Kidney tubule cell (primary cell): ENCODE measurements around the gene FOXP1.
A peak's percentile ranks its signal among the peaks of the same experiment; 100 is the strongest.

Source experiments
- DNase-seq: peaks from one replicate; pipeline ENCODE4 v3.0.0-alpha.2; 2018; ENCODE audit warnings: low spot score

Gene FOXP1

GRCh38 chr3:71077070-71077469 is 506.5 kb downstream of the FOXP1 start:
- DNase-seq: no peak

GRCh38 chr3:71076361-71077002 is 507.0 kb downstream of the FOXP1 start:
- peak; percentile 28 for DNase-seq

DNA sequence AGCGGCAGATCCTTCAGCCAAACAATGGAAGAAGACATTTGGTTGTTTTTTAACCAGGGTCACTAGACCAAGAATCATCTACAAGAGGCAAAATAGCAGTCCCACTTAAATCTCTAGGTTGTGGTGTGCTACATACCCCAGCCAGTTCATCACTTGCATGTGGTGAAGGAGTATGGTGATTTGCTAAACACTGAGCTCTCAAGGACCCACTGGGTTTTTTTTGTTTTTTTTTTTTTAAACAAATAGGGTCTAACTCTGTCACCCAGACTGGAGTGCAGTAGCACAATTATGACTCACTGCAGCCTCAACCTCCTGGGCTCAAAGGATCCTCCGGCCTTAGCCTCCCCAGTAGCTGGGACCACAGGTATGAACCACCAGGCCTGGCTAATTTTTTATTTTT is 508.0 kb downstream of the FOXP1 start:
- DNase-seq: peak; percentile 28

- peak; percentile 25 for DNase-seq
These were observed 509.1 kb downstream of the FOXP1 start for GRCh38 chr3:71074423-71074822.

GRCh38 chr3:71072986-71073385 is 510.5 kb downstream of the FOXP1 start:
- DNase-seq: no peak

- no peak for DNase-seq
These were observed 511.2 kb downstream of the FOXP1 start for GRCh38 chr3:71072287-71072686.

DNA sequence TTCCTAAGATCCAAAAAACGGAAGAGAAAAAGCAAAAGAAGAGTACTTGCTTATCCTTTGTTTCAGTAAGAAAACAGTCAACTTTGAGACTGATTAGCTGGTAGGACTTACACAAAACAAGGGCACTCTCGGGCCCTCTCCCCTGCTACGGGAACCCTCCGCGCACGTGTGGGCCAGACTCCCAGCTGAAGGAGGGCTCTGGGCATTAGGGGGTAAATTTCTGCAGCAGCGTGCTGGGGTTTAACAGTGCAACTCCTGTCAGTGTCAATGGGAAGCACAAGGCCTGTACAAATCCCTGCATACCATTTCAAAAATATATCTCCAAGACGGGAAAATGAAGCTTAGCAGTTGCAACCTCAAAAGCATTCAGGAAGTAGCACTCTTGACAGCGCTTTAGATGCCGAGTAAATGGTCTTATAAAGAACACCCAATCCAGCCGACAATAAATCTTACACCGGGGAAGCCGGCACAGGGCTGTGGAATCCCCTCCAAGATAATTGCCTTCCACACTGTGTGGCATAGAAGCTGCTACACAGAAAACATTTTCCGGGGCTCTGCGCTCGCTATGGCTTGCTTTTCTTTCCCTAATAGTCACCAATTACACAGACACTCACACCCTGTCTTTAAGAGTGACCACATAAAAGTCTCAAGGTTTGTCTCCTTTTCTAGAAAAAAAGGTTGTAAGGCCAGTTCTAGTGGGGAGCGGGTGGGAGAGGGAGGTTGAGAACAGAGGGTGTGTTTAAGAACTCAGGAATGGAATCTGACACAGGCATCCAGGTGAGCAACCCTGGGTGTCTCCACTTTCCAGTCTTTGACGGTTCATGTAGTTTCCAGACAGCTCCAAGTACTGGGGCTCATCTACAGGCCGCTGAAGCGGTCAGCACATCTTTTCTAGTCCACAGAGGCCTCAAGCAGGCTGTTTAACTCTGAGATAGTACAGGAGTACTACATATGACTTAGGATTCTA is 512.7 kb downstream of the FOXP1 start:
- DNase-seq: peak; percentile 47

- DNase-seq: peak; percentile 37
These were observed 513.7 kb downstream of the FOXP1 start for GRCh38 chr3:71069797-71070196.

DNA sequence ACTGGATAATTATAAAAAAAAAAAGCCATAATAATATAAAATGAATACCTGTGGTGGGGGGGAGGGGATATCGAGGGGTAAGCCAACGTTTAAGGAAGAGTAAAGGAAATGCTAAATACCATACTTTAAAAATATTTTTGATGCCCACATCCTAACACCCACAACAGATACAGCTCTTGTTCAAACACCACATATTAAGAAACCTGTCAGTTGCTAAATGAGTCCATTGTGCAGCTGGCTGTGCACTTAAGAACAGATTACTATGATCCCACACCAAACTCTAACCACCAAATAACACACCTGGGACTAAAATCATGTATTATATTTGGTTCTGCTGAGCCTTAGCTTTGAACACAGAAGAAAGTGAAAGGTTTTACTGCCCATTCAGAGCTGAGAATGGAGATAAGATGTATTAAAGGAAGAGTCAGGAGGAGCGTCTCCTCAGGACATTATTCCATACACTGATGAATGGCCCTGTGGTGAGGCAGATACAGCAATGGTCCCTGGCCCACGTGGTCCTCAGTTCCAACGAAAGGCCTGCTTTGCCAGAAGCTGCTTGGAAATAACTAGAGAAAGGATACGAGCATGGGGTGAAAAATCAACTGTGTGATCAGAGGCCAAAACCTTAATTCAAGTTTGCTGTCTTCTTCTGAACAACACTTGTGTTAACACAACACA is 515.4 kb downstream of the FOXP1 start:
- DNase-seq: no peak

- peak; percentile 69 for DNase-seq
These were observed 516.7 kb downstream of the FOXP1 start for GRCh38 chr3:71066849-71067261.

- no peak for DNase-seq
These were observed 517.2 kb downstream of the FOXP1 start for GRCh38 chr3:71066356-71066755.

- no peak for DNase-seq
These were observed 517.8 kb downstream of the FOXP1 start for GRCh38 chr3:71065764-71066013.

DNA sequence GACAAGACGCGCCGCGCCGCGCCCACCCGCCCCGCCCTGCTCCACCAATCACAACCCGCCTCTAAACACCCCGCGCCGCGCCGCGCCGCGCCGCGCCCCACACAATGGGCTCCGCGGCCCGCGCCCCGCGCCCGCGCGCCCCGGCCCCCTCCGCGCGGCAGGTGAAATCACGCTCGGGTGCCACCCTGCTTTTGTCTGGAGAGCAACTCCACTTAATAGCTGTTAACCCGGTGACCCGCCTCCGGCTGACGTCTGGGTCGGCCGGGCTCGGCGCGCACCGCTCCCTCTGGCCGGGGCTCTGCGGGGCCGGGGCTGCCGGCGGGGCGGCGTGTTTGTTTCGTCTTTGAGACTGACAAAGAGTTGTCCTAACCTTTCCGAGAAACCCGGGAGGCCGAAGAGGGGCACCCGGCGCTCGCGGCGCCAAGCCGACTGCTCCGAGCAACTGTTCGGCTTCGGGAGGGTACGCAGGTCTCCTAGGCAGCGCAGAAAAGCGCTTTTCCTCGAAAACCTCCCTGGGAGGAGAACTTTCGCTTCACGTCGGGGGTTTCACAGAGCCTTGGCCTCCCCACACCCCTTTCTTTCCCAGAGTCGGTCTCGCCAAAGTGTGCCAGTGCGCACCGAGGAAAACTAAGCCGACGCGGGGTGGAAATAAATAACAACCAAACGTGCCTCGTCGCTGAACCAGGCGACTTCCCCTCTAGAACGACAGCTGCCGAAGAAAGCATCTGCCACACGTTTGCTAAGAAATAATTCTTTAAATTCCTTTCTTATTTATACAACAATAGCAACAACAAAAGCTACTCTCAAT is 518.4 kb downstream of the FOXP1 start:
- peak; percentile 64 for DNase-seq

DNA sequence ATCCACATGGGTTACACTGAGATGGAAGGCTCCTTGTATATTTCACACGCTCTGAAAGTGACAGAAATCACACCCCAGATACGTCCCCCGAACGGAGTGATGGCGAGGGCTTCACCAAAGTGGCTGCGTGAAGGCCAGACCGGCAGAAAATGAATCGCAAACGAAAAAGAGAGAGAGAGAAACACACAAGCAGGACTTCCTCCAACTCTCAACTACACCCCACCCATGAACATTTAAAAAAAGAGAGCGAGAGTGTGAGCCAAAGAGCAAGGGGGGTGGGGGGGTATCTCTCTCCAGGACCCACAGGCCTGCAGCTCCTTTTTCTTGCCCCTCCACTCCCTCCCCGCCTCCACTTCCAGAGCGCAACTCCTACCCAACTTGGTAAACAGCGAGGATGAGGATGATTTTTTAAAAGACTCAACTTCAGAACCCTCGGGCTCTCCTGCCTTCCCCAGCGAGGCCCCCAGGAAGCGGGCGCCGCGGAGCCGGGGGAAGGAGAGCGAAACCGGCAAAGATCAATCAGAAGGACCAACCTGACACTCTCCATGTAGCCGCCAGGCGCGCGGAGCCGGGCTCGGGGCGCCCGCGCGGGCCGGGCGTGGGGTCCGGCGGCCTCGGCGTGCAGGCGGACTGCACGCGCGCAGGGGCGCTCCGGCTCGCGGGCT is 519.1 kb downstream of the FOXP1 start:
- DNase-seq: peak; percentile 63

DNA sequence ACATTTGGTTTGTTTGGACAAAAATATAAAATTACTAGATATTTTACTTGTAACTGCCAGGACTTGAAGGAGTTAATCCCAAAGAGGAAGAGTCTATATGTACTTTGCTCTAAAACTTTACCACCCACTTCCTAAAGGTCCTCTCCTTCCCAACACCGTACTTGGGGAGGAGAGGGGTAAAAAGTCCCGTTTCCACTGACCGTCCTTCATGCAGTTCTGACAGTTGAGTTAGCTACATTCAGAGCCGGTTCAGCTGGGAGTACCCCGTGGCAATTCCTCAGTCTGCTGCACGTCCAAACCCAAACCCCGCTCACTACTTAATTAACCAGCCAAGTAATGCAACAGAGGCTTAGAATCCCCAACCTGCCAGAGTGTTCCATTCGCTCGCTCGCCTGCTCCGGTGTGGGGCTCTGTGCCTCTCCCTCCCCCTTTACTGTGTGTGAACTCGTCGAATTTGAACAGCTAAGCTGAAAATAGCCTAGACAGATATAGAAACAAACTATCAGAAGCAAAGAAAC is 519.7 kb downstream of the FOXP1 start:
- peak; percentile 65 for DNase-seq

- DNase-seq: peak; percentile 63
These were observed 520.4 kb downstream of the FOXP1 start for GRCh38 chr3:71062952-71063772.

DNA sequence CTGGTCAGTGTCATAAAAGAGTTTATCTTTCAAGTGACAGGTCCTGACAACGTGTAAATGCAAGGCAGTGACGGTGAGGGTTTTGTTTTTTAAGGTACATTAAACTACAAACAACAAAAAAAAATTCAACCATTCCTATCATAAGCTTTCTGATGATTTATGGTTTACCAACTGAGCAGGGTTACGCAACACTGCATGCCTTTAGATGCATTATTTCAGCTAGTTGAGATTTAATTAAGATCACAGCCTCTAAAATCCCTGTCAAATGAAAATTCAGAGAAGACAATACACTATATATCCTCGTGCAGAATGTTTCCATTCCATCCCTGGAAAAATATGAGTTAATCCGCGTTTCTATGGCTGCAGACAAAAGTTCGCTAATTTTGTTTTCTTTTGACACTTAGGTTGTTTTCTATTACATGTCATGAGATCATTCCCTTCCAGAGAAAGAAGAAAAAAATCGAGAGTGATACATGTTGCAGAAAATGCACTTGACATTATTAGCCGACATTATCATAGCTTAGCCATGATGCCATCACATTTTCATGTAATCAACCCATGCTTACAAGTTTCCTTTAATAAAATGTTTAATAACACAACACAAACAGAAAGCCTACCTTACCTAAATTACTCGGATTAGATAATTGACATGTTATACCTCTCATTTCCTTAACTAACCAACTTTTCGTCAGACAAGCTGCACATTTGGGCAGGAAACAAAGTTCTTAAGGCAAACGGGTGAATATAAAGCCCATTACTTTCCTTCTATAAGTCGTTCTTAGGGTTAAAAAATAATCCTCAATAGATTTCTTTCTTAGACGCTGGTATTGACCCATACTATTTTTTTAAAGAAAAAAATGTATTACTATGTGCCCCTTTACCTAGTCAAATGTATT is 521.2 kb downstream of the FOXP1 start:
- DNase-seq: no peak

DNA sequence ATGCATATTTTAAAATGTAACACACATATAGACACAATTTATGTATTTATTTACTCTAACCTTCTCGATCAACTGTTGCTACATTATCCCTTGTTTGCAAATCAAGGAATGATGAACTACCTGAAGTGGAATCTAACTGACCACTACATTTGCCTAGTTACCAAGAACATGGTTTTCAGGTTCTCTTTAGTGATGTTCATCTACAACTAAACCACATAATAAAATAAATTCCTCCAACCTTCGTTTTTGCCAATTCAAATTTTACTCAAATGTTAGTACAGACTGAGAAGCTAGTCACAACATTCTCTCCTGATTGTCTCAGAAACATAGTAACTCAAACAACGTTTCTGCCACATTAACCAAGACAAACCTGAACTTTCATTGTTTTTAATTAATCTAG is 521.9 kb downstream of the FOXP1 start:
- DNase-seq: no peak

DNA sequence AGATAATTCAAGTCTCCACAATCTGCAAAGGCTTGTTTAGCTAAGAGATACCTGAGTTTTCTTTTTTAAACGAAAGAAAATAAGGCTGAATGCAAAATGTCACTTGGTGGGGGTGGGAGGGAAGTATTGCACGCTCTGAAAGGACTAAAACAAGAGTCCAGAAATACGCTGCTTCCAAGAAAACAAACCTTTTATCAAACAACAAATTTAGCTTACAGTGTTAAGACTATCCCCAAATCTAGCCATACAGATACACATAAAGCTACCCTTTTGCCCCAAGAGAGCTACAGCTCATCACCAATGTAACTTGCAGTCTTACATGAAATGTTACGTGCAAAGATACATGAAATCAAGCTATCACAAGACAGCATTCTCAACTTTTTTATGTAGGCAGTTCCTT is 522.5 kb downstream of the FOXP1 start:
- no peak for DNase-seq
